ENCODE results near the gene CORO2A. TPM values are rescaled to one million over a fixed set of nuclear protein-coding genes. Genes with fewer than 3 reads are reported as not detected.

The CORO2A gene
- total and polyA plus RNA-seq, 2 of the 8 experiments (the other 6 are each of a cell fraction or from before 2014, with no cell fraction given) = 13.7 to 27.9 TPM

GRCh38 chr9:98086461-98086860 lies 106.0 kb downstream of the CORO2A start (continued):
- TF ChIP-seq CHD7 (IDR thresholded peaks at IDR 0.05; ENCODE audit: insufficient replicate concordance, low read length) (no peak), BRCA1 (IDR thresholded peaks at IDR 0.05; ENCODE audit: low read depth, low read length) (no peak), TBP (IDR thresholded peaks at IDR 0.05; ENCODE audit: low read depth, low read length) (no peak), SAP30 (IDR thresholded peaks at IDR 0.05; ENCODE audit: insufficient read depth, insufficient replicate concordance, low read length) (no peak), FOSL1 (IDR thresholded peaks at IDR 0.05; ENCODE audit: insufficient read depth, low read depth, low read length) (no peak), ZNF274 (IDR thresholded peaks at IDR 0.05; ENCODE audit: borderline replicate concordance, extremely low read depth, low read length) (no peak), BCL11A (IDR thresholded peaks at IDR 0.05; ENCODE audit: low read depth in 2 of 2, low read length in 2 of 2) (no peak), GTF2F1 (IDR thresholded peaks at IDR 0.05; ENCODE audit: borderline replicate concordance, low read depth, low read length) (no peak), SIX5 (IDR thresholded peaks at IDR 0.05; ENCODE audit: low read depth, low read length) (no peak)
